ENCODE measurements around the gene THRA. TPM values are rescaled to one million over a fixed set of nuclear protein-coding genes. Genes with fewer than 3 reads are reported as not detected.

Gene THRA
- total and polyA plus RNA-seq, 9 of the 15 experiments (the other 6 are each of a cell fraction or from before 2014, with no cell fraction given), result 0.34 to 23.4 (median 12.7) TPM

DNA sequence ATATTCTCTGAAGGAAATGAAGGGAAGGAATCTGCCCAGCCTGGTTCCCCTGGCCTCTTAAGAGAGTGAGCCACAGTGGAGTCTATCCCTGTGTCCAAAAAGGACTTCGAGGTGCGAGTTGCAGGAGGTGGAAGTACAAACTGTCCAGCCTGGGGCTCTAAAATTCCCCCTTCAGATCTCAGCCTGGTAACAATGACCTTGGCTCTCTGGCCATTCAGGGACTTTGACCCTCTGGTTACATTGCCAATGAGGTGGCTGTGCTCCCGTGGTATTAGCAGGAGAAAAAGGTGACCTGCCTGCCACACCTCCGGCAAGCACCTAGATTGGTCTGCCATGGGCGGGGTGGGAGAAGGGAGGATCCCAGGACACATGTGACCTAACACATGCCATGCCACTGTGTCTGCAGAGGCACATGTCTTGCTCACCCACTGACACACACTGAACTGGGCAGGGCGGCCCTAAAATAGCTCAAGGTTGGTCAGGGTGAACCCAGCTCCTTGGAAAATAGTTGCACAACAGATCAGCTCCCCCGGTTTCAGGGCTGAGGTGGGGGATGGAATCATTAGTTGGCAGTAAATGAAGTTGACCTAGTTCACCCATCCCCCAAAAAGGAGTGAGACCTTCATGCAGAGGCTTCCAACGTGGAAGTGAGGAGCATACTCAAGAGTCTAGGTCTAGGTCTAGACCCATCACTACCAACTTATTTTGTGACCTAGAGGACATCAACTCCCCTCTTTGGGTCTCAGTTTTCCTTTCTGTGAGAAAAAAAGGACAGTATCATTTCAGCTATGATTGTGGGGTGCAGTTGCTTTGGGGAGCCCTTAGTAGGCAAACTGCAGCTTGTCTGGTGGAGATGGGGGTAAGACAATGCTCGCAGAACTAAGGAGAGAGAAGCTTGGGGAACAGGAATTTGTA lies 35.4 kb downstream of the THRA start (continued):
- TF ChIP-seq XRCC4 (IDR thresholded peaks at IDR 0.05; ENCODE audit: extremely low read depth, insufficient read depth, insufficient read length), result no peak
- TF ChIP-seq ZNF263 (CRISPR knock-in tag; IDR thresholded peaks at IDR 0.05; ENCODE audit: borderline replicate concordance), result no peak
- peak; percentile 89 for TF ChIP-seq MGA (IDR thresholded peaks at IDR 0.05)
- 0 out of 2 replicates have a peak, but pooled peaks have one; percentile 39 for TF ChIP-seq MEF2A (IDR thresholded peaks at IDR 0.05; ENCODE audit: control insufficient read depth, low read depth, low read length)

Measured in K562 (cell line).